BLaER1 (cell line): ENCODE results near the gene CTXN1.

Experiments
- H3K27ac ChIP-seq: shearing (Covaris generic); formaldehyde crosslinking; 2 replicates; pipeline ENCODE4 v1.8.1; 2022
- H3K27me3 ChIP-seq: shearing (Covaris generic); formaldehyde crosslinking; 2 replicates; pipeline ENCODE4 v1.8.1; 2022
- H3K36me3 ChIP-seq: shearing (Covaris generic); formaldehyde crosslinking; 2 replicates; pipeline ENCODE4 v1.8.1; 2022
- H3K4me1 ChIP-seq: shearing (Covaris generic); formaldehyde crosslinking; 2 replicates; pipeline ENCODE4 v1.8.1; 2022
- H3K4me2 ChIP-seq: shearing (Covaris generic); formaldehyde crosslinking; 2 replicates; pipeline ENCODE4 v1.8.1; 2022
- H3K4me3 ChIP-seq: shearing (Covaris generic); formaldehyde crosslinking; 2 replicates; pipeline ENCODE4 v1.8.1; 2022
- H3K9ac ChIP-seq: shearing (Covaris generic); formaldehyde crosslinking; 2 replicates; pipeline ENCODE4 v1.8.1; 2022
- H3K9me3 ChIP-seq: shearing (Covaris generic); formaldehyde crosslinking; 2 replicates; pipeline ENCODE4 v1.8.1; 2022
- H4K20me1 ChIP-seq: shearing (Covaris generic); formaldehyde crosslinking; 2 replicates; pipeline ENCODE4 v1.8.1; 2022
- Cebpa-rat ChIP-seq: shearing (Covaris generic); IDR thresholded peaks from 2 replicates; pipeline ENCODE4 v1.8.1; 2022

The CTXN1 gene

GRCh38 chr19:7909471-7910067 is 16.4 kb downstream of the CTXN1 start:
- H3K27me3 ChIP-seq, result peaks cover 15% of the 10 kb centered on the region
- TF ChIP-seq Cebpa-rat, result no peak
- H3K4me3 ChIP-seq, result no peak overlapping the region
- H4K20me1 ChIP-seq, result peaks cover 99% of the 10 kb centered on the region
- H3K36me3 ChIP-seq, result peaks cover 53% of the 10 kb centered on the region
- peaks cover 89% of the 10 kb centered on the region for H3K4me1 ChIP-seq
- no peak overlapping the region for H3K9ac ChIP-seq
- H3K4me2 ChIP-seq, result peak overlapping the region; percentile 98
- H3K27ac ChIP-seq, result peak overlapping the region; percentile 35; the same call in 1 of the 2 replicates
- H3K9me3 ChIP-seq, result no peaks in the 10 kb centered on the region

GRCh38 chr19:7908742-7909461 is 17.0 kb downstream of the CTXN1 start:
- Histone ChIP-seq H3K27me3 (peaks cover 9% of the 10 kb centered on the region), H3K27ac (peak overlapping the region; percentile 35; the same call in 1 of the 2 replicates), H3K36me3 (peaks cover 52% of the 10 kb centered on the region), H3K9ac (peak overlapping the region; percentile 60; the same call in 1 of the 2 replicates), H3K4me2 (peak overlapping the region; percentile 98), H3K4me1 (peaks cover 92% of the 10 kb centered on the region), H3K9me3 (no peaks in the 10 kb centered on the region), H3K4me3 (no peak overlapping the region), H4K20me1 (peaks cover 98% of the 10 kb centered on the region)
- TF ChIP-seq Cebpa-rat, result no peak

GRCh38 chr19:7908078-7908699 is 17.7 kb downstream of the CTXN1 start:
- H3K9ac ChIP-seq, result peak overlapping the region; percentile 60; the same call in 1 of the 2 replicates
- no peaks in the 10 kb centered on the region for H3K9me3 ChIP-seq
- H3K27ac ChIP-seq, result peak overlapping the region; percentile 46
- no peak overlapping the region for H3K4me3 ChIP-seq
- peak overlapping the region; percentile 98 for H3K4me2 ChIP-seq
- no peak for TF ChIP-seq Cebpa-rat
- H3K4me1 ChIP-seq, result peaks cover 88% of the 10 kb centered on the region
- H3K36me3 ChIP-seq, result peaks cover 52% of the 10 kb centered on the region
- peaks cover 91% of the 10 kb centered on the region for H4K20me1 ChIP-seq
- peaks cover 2% of the 10 kb centered on the region for H3K27me3 ChIP-seq

GRCh38 chr19:7907544-7907943 is 18.4 kb downstream of the CTXN1 start:
- peak overlapping the region; percentile 98 for H3K4me2 ChIP-seq
- peak overlapping the region; percentile 60; the same call in 1 of the 2 replicates for H3K9ac ChIP-seq
- H4K20me1 ChIP-seq, result peaks cover 85% of the 10 kb centered on the region
- TF ChIP-seq Cebpa-rat, result no peak
- peaks cover 52% of the 10 kb centered on the region for H3K36me3 ChIP-seq
- no peaks in the 10 kb centered on the region for H3K27me3 ChIP-seq
- H3K9me3 ChIP-seq, result no peaks in the 10 kb centered on the region
- peak overlapping the region; percentile 67 for H3K27ac ChIP-seq
- H3K4me3 ChIP-seq, result peak overlapping the region; percentile 31; the same call in 1 of the 2 replicates
- peaks cover 88% of the 10 kb centered on the region for H3K4me1 ChIP-seq

- H4K20me1 ChIP-seq, result peaks cover 81% of the 10 kb centered on the region
- peak overlapping the region; percentile 60; the same call in 1 of the 2 replicates for H3K9ac ChIP-seq
- peak overlapping the region; percentile 67 for H3K27ac ChIP-seq
- H3K36me3 ChIP-seq, result peaks cover 50% of the 10 kb centered on the region
- H3K4me2 ChIP-seq, result peak overlapping the region; percentile 98
- H3K4me3 ChIP-seq, result peak overlapping the region; percentile 31; the same call in 1 of the 2 replicates
- no peak for TF ChIP-seq Cebpa-rat
- H3K9me3 ChIP-seq, result no peaks in the 10 kb centered on the region
- no peaks in the 10 kb centered on the region for H3K27me3 ChIP-seq
- peaks cover 89% of the 10 kb centered on the region for H3K4me1 ChIP-seq
These were observed 18.8 kb downstream of the CTXN1 start for GRCh38 chr19:7907122-7907521.

- H3K9me3 ChIP-seq, result no peaks in the 10 kb centered on the region
- no peaks in the 10 kb centered on the region for H3K27me3 ChIP-seq
- H3K4me3 ChIP-seq, result no peak overlapping the region
- peak overlapping the region; percentile 56 for H3K9ac ChIP-seq
- peaks cover 76% of the 10 kb centered on the region for H3K4me1 ChIP-seq
- H3K36me3 ChIP-seq, result peaks cover 37% of the 10 kb centered on the region
- no peak for TF ChIP-seq Cebpa-rat
- peaks cover 69% of the 10 kb centered on the region for H4K20me1 ChIP-seq
- H3K4me2 ChIP-seq, result peak overlapping the region; percentile 98
- no peak overlapping the region for H3K27ac ChIP-seq
These were observed 20.1 kb downstream of the CTXN1 start for GRCh38 chr19:7905859-7906258.

- H3K4me2 ChIP-seq, result peak overlapping the region; percentile 98
- peaks cover 32% of the 10 kb centered on the region for H3K36me3 ChIP-seq
- peaks cover 63% of the 10 kb centered on the region for H4K20me1 ChIP-seq
- H3K9me3 ChIP-seq, result no peaks in the 10 kb centered on the region
- no peak for TF ChIP-seq Cebpa-rat
- peaks cover 74% of the 10 kb centered on the region for H3K4me1 ChIP-seq
- peak overlapping the region; percentile 56 for H3K9ac ChIP-seq
- peak overlapping the region; percentile 86 for H3K4me3 ChIP-seq
- H3K27me3 ChIP-seq, result no peaks in the 10 kb centered on the region
- no peak overlapping the region; the same call in 1 of the 2 replicates for H3K27ac ChIP-seq
These were observed 20.7 kb downstream of the CTXN1 start for GRCh38 chr19:7905268-7905667.

- Histone ChIP-seq H3K4me2 (peak overlapping the region; percentile 98), H3K27me3 (no peaks in the 10 kb centered on the region), H3K4me1 (peaks cover 73% of the 10 kb centered on the region), H3K27ac (peak overlapping the region; percentile 83), H3K36me3 (peaks cover 24% of the 10 kb centered on the region), H3K9ac (peak overlapping the region; percentile 82), H3K9me3 (no peaks in the 10 kb centered on the region), H4K20me1 (peaks cover 54% of the 10 kb centered on the region), H3K4me3 (peak overlapping the region; percentile 86)
- TF ChIP-seq Cebpa-rat, result no peak
These were observed 21.6 kb downstream of the CTXN1 start for GRCh38 chr19:7904074-7905020.
